Vagina (tissue), 2 donors: Measurements from ENCODE around the gene CLRN3. TPM values are rescaled to one million over a fixed set of nuclear protein-coding genes. Genes with fewer than 3 reads are reported as not detected.

ENCODE experiments used
- DNase-seq, 2 donors: peaks; one replicate each; pipeline ENCODE4 v3.0.0-alpha.2; 2017; ENCODE audit errors: extremely low spot score in 2 of 2
- H3K27ac ChIP-seq: fragments of 200-600 bp; sonication (generic); one replicate; pipeline ENCODE4 v1.5.1; 2019
- H3K27me3 ChIP-seq: fragments of 200-600 bp; sonication (generic); one replicate; pipeline ENCODE4 v1.5.1; 2019
- H3K36me3 ChIP-seq, 2 donors: fragments of 200-600 bp; sonication (generic); one replicate each; pipeline ENCODE4 v1.5.1; 2017 to 2019
- H3K4me1 ChIP-seq: fragments of 200-600 bp; sonication (generic); one replicate; pipeline ENCODE4 v1.5.1; 2019
- H3K4me3 ChIP-seq, 2 donors: fragments of 200-600 bp; sonication (generic); 1 replicate in 1 of 2; 2 replicates in 1 of 2; pipeline ENCODE4 v1.5.1; 2016 to 2019
- H3K9me3 ChIP-seq: fragments of 200-600 bp; sonication (generic); one replicate; pipeline ENCODE4 v1.5.1; 2019
- POLR2A ChIP-seq, 2 donors: fragments of 450-650 bp; IDR thresholded peaks; one replicate each; pipeline ENCODE4 v1.6.1; 2017; ENCODE audit warnings: antibody characterized with exemption in 2 of 2, mild to moderate bottlenecking in 2 of 2, moderate library complexity in 2 of 2
- POLR2AphosphoS5 ChIP-seq, 2 donors: sonication (generic); formaldehyde crosslinking; IDR thresholded peaks; one replicate each; pipeline ENCODE4 v1.9.0; 2017; ENCODE audit warnings: antibody characterized with exemption in 2 of 2, mild to moderate bottlenecking in 2 of 2, low read depth in 1 of 2; ENCODE audit not compliant: insufficient read depth in 1 of 2
- intact Hi-C: fragments of 100-400 bp; cut with DNase I; formaldehyde crosslinking; loops from one replicate; pipeline ENCODE4 v1.15.1; 2023
- total RNA-seq: library from RNA; depleted of rRNA; stranded (reverse); fragments of >200 nt; gene quantifications from one replicate; pipeline ENCODE4 v1.2.3, GENCODE V29; 2016
- TF ChIP-seq, protein P1 (sequence below), 3 experiments: fragments of 450-650 bp in 2 of 3; fragments of 200-600 bp in 1 of 3; sonication (generic) in 1 of 3; IDR thresholded peaks; one replicate each; pipeline ENCODE4 v1.5.1; 2017 to 2019; ENCODE audit warnings: antibody characterized with exemption in 3 of 3, mild to moderate bottlenecking in 2 of 3, moderate library complexity in 2 of 3

Gene CLRN3
- total RNA-seq, 1 donor from 2014 or later: not detected

DNA sequence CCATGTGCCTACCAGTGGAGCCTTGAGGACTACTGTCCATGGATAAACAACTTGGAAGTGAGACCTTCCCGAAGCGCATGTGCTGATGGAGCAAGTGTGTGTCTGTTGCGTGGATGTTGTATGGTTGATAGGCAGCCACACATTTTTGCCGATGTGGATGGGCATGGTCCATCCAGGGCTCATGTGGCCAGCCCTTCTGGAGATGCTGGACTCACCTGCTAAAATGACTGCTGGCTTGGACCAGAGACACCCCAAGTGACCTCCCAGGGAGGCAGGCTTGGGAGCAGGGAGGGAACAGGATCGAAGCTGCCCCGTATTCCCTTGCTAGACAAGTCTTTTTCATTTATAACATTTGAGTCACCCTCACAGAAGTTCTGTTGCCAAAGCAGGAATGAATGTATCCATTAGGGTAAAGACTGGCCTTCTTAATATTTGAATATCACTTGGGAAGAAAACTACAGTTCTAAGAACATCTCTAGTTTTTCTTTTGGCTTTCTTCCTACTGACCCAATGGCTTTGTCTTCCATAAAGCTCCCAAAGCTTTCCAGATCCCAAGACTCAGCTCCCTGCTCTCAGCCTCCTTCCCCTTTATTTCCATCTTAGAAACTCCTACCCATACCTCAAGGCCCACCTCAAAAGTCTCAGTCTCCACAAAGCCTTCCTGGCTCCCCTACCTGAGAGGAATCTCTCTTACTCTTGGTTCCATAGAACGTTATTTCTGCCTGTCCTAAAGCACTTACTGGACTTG, 17.1 kb upstream of the CLRN3 start:
- intact Hi-C loops: no loop called here
- H3K4me3 ChIP-seq: no peak overlapping the region
- H3K9me3 ChIP-seq: no peaks in the 10 kb centered on the region
- no peak for DNase-seq
- no peaks in the 10 kb centered on the region for H3K36me3 ChIP-seq
- TF ChIP-seq POLR2AphosphoS5 (IDR thresholded peaks at IDR 0.05; ENCODE audit: insufficient read depth in 1 of 2, low read depth in 1 of 2) (no peak), POLR2A (IDR thresholded peaks at IDR 0.05) (no peak)
- TF ChIP-seq, protein P1, sequence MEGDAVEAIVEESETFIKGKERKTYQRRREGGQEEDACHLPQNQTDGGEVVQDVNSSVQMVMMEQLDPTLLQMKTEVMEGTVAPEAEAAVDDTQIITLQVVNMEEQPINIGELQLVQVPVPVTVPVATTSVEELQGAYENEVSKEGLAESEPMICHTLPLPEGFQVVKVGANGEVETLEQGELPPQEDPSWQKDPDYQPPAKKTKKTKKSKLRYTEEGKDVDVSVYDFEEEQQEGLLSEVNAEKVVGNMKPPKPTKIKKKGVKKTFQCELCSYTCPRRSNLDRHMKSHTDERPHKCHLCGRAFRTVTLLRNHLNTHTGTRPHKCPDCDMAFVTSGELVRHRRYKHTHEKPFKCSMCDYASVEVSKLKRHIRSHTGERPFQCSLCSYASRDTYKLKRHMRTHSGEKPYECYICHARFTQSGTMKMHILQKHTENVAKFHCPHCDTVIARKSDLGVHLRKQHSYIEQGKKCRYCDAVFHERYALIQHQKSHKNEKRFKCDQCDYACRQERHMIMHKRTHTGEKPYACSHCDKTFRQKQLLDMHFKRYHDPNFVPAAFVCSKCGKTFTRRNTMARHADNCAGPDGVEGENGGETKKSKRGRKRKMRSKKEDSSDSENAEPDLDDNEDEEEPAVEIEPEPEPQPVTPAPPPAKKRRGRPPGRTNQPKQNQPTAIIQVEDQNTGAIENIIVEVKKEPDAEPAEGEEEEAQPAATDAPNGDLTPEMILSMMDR (IDR thresholded peaks at IDR 0.05): no peak
- peaks cover 16% of the 10 kb centered on the region for H3K4me1 ChIP-seq
- no peaks in the 10 kb centered on the region for H3K27me3 ChIP-seq
- no peak overlapping the region for H3K27ac ChIP-seq

DNA sequence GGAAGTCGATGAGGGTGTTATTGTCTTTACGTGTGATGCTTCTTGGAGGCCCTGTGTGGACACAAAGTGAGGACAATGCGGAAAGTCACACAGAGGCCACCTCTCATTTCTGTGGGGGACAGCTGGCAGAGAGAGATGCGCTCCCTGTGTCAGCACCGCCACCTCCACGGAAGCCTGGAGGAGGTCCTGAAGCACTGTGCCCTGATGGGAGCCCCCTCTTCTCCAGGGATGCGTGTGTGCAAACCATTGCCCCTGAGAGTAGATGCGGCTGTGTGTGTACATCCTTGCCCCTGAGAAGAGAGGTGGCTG, 16.2 kb upstream of the CLRN3 start:
- TF ChIP-seq POLR2AphosphoS5 (IDR thresholded peaks at IDR 0.05; ENCODE audit: insufficient read depth in 1 of 2, low read depth in 1 of 2) (no peak), POLR2A (IDR thresholded peaks at IDR 0.05) (no peak)
- TF ChIP-seq, protein P1 (IDR thresholded peaks at IDR 0.05): no peak
- H3K4me1 ChIP-seq: peaks cover 16% of the 10 kb centered on the region
- no peaks in the 10 kb centered on the region for H3K27me3 ChIP-seq
- no peak overlapping the region for H3K4me3 ChIP-seq
- H3K9me3 ChIP-seq: no peaks in the 10 kb centered on the region
- intact Hi-C loops: no loop called here
- H3K27ac ChIP-seq: no peak overlapping the region
- DNase-seq: no peak
- no peaks in the 10 kb centered on the region for H3K36me3 ChIP-seq

DNA sequence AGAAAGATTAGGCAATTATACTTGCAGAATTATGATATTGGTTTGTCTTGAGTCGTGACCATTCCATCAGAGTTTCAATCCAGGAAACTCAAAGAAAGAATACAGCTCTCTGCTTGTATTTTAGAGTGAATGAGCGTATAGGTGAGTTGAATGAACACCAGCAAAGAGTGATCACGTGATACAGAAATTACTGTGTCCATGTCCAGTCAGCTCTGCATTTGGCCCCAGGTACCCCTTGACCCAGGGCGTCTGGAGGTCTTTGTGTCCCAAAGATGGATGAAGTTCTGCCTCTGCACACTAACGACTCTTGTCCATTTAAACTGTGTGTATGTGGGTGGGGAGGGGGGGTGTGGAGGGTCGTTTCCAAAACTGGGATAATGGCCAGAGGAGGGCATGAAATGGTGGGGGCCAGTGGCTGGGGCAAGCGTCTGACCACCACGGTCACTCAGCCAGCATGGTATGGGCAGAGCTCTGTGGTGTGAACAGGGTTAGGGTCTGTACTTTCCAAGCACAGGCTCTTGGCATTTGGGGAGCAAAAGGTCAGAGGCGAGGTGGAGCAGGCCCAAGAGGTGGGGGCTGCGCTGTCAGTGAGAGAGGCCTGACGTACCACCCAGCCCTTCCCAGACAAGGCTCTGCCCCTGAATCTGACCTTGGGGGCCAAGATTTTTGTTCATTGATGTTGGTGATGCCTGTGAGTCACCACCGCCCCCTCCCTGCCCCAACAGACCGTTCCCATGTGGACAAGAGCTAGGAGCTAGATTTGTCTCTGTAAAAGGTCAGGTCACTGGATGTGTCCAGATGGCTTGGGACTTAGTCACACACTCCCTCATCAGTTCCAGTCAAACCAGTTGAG, 15.6 kb upstream of the CLRN3 start:
- Histone ChIP-seq H3K9me3 (no peaks in the 10 kb centered on the region), H3K27ac (no peak overlapping the region), H3K4me3 (peak overlapping the region; percentile 47 to 49), H3K36me3 (no peaks in the 10 kb centered on the region), H3K4me1 (peaks cover 16% of the 10 kb centered on the region), H3K27me3 (no peaks in the 10 kb centered on the region)
- DNase-seq: no peak
- TF ChIP-seq POLR2AphosphoS5 (IDR thresholded peaks at IDR 0.05; ENCODE audit: insufficient read depth in 1 of 2, low read depth in 1 of 2): no peak
- TF ChIP-seq POLR2A (IDR thresholded peaks at IDR 0.05): no peak
- TF ChIP-seq, protein P1 (IDR thresholded peaks at IDR 0.05): no peak
- intact Hi-C loops: no loop called here

DNA sequence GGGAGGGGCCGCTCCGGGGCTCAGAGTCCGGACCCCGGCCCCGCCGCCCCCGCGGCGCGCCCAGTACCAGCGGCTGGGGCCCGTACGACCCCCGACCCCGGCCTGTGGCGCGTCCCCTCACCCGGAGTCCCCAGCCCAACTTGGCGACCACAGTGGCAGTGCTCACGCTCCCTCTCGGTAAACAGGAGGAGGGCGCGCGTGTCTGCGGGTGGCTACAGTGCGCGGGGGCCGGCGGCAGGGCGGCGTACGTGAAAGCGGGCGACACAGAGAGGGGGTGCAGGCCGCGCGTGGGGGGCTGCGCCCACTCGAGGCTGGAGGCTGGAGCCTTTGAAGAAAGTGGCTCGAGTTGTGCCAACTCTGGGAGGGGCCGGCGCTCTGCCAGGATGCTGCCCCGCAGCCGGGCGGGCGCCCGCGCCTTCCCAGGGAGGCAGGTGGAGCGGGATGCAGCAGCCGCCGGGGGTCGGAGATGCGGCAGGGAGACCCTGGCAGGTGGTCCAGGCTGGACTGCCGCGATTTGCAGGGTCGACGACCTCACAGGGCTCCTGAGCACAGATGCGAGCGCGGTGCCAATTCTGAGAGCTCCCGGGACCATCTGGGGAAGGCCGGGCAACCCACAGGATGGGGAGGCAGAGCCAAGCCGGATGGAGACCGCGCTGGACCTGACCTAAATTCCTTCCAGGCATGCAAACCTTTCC, 14.8 kb upstream of the CLRN3 start:
- Histone ChIP-seq H3K27me3 (no peaks in the 10 kb centered on the region), H3K36me3 (no peaks in the 10 kb centered on the region), H3K9me3 (no peaks in the 10 kb centered on the region), H3K4me3 (peak overlapping the region; percentile 47 to 49), H3K27ac (peak overlapping the region; percentile 47), H3K4me1 (peaks cover 16% of the 10 kb centered on the region)
- intact Hi-C loops: loop anchor here (2.0 kb wide), 1 partner anchor 103 kb away; no protein-coding TSS in a partner anchor
- TF ChIP-seq POLR2AphosphoS5 (IDR thresholded peaks at IDR 0.05; ENCODE audit: insufficient read depth in 1 of 2, low read depth in 1 of 2) (no peak), POLR2A (IDR thresholded peaks at IDR 0.05) (no peak)
- TF ChIP-seq, protein P1 (IDR thresholded peaks at IDR 0.05): no peak
- peak in 1 of 2 donors; percentile 85 for DNase-seq
